Natural killer cell treated with Interleukin-12 subunit alpha and Interleukin-12 subunit beta and Interleukin-15 and Interleukin-18, amount 100 ng/mL, for 72 hours (primary cell): ENCODE measurements around the gene EFNA2. TPM values are rescaled to one million over a fixed set of nuclear protein-coding genes. Genes with fewer than 3 reads are reported as not detected.

Source experiments
- ATAC-seq, 2 donors: fragments of 150-1000 bp; cut with Tn5 transposase in 1 of 2; sonication (Bioruptor Pico), chemical (Tn5 transposase) in 1 of 2; 2 replicates each; pipeline ENCODE4 v1.10.0; 2021
- DNase-seq: peaks from one replicate; pipeline ENCODE4 v3.0.0; 2022; ENCODE audit warnings: low spot score
- H3K27ac Mint-ChIP-seq, 2 donors: 1 replicate in 1 of 2; 2 replicates in 1 of 2; pipeline ENCODE4 v1.8.0; 2022; ENCODE audit warnings: mixed read lengths in 2 of 2, mild to moderate bottlenecking in 1 of 2, moderate library complexity in 1 of 2
- H3K27me3 Mint-ChIP-seq, 2 donors: 1 replicate in 1 of 2; 2 replicates in 1 of 2; pipeline ENCODE4 v1.8.0; 2022; ENCODE audit warnings: mixed read lengths in 2 of 2
- H3K36me3 Mint-ChIP-seq: one replicate; pipeline ENCODE4 v1.8.0; 2022; ENCODE audit warnings: mixed read lengths
- H3K4me1 Mint-ChIP-seq, 2 donors: 1 replicate in 1 of 2; 2 replicates in 1 of 2; pipeline ENCODE4 v1.8.0; 2022; ENCODE audit warnings: low read depth in 2 of 2, mixed read lengths in 2 of 2, mild to moderate bottlenecking in 1 of 2
- H3K4me3 Mint-ChIP-seq: one replicate; pipeline ENCODE4 v1.8.0; 2022; ENCODE audit warnings: mixed read lengths
- H3K9me3 Mint-ChIP-seq: 2 replicates; pipeline ENCODE4 v1.8.0; 2022; ENCODE audit warnings: mixed read lengths
- total RNA-seq, 2 donors: library from RNA; stranded (reverse); gene quantifications; one replicate each; pipeline ENCODE4 v1.2.3, GENCODE V29; 2022

Gene EFNA2
- total RNA-seq, 2 donors from 2014 or later: not detected

GRCh38 chr19:1349211-1349610 lies 63.5 kb downstream of the EFNA2 start:
- Mint-ChIP-seq H3K4me3 (no peak overlapping the region), H3K27me3 (peaks cover 0 to 3% of the 10 kb centered on the region in 2 donors)
- no peak for DNase-seq

DNA sequence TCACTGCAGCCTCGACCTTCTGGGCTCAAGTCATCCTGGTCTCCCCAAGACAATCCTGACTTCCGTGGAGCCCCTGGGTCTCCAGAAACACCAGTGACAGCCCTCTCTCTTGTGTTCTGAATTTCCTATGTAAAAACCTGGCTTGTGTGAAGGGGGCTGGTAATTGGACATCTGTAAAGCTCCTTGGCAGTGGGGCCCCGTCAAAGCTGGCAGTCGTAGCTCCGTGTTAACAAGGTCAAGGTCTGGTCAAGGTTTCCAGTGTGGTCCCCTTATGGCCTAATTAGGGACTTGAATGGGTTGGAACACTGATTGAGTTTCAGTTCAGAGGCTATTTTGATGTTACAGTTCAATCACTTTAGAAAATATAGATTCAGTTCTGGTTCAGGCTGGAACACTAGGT lies 65.2 kb downstream of the EFNA2 start:
- no peaks in the 10 kb centered on the region for H3K9me3 Mint-ChIP-seq
- peaks cover 7 to 8% of the 10 kb centered on the region in 2 donors for H3K4me1 Mint-ChIP-seq
- H3K27me3 Mint-ChIP-seq: peaks cover 0 to 3% of the 10 kb centered on the region in 2 donors
- H3K4me3 Mint-ChIP-seq: no peak overlapping the region
- no peak for ATAC-seq
- H3K36me3 Mint-ChIP-seq: no peaks in the 10 kb centered on the region
- DNase-seq: no peak
- no peak overlapping the region for H3K27ac Mint-ChIP-seq

More at GRCh38 chr19:1349211-1349610, 63.5 kb downstream of the EFNA2 start:
- peaks cover 0 to 4% of the 10 kb centered on the region in 2 donors for H3K4me1 Mint-ChIP-seq
- ATAC-seq: no peak
- no peaks in the 10 kb centered on the region for H3K36me3 Mint-ChIP-seq
- no peaks in the 10 kb centered on the region for H3K9me3 Mint-ChIP-seq
- no peak overlapping the region for H3K27ac Mint-ChIP-seq

Other genes with a start within 250 kb of the EFNA2 start
- gene ABCA7, start 245.8 kb upstream of the EFNA2 start, total RNA-seq: 10 to 100 TPM; 53.7 to 69.9 TPM
- gene ARHGAP45, start 218.7 kb upstream of the EFNA2 start, total RNA-seq: 100 to 1,000 TPM; 320 to 338 TPM
- gene POLR2E, start 190.5 kb upstream of the EFNA2 start, total RNA-seq: 100 to 1,000 TPM; 168 to 241 TPM
- 100 to 1,000 TPM in 1 of 2 donors, 10 to 100 TPM in 1; 86.4 to 174 TPM for gene GPX4, start 181.9 kb upstream of the EFNA2 start, total RNA-seq
- 100 to 1,000 TPM; 204 to 205 TPM for gene SBNO2, start 111.6 kb upstream of the EFNA2 start, total RNA-seq
- gene STK11, start 80.1 kb upstream of the EFNA2 start, total RNA-seq: 10 to 100 TPM; 50.9 to 79.2 TPM
- gene CBARP, start 47.9 kb upstream of the EFNA2 start, total RNA-seq: under 1 TPM in 1 of 2 donors, not detected in 1; 0.28 TPM
- 100 to 1,000 TPM; 163 to 215 TPM for gene ATP5F1D, start 44.1 kb upstream of the EFNA2 start, total RNA-seq
- 10 to 100 TPM; 85.9 to 88.3 TPM for gene MIDN, start 37.3 kb upstream of the EFNA2 start, total RNA-seq
- 100 to 1,000 TPM; 226 to 251 TPM for gene CIRBP, start 16.5 kb upstream of the EFNA2 start, total RNA-seq
- gene FAM174C, start 10.3 kb upstream of the EFNA2 start, total RNA-seq: 10 to 100 TPM; 59.5 to 94.2 TPM
- gene NDUFS7, start 98.0 kb downstream of the EFNA2 start, total RNA-seq: 10 to 100 TPM; 89.1 to 89.5 TPM
- gene GAMT, start 115.7 kb downstream of the EFNA2 start, total RNA-seq: 10 to 100 TPM in 1 of 2 donors, 1 to 10 TPM in 1; 5.2 to 15.6 TPM
- gene DAZAP1, start 121.7 kb downstream of the EFNA2 start, total RNA-seq: 100 to 1,000 TPM; 233 to 282 TPM
- gene RPS15, start 152.5 kb downstream of the EFNA2 start, total RNA-seq: 1,000 to 10,000 TPM in 1 of 2 donors, 100 to 1,000 TPM in 1; 757 to 1,081 TPM
- under 1 TPM; 0.05 to 0.17 TPM for gene APC2, start 164.2 kb downstream of the EFNA2 start, total RNA-seq
- 10 to 100 TPM; 45.1 to 58.4 TPM for gene C19orf25, start 193.3 kb downstream of the EFNA2 start, total RNA-seq
- gene PCSK4, start 204.5 kb downstream of the EFNA2 start, total RNA-seq: 1 to 10 TPM; 1.2 to 2.3 TPM
- 1 to 10 TPM; 1.7 to 3.2 TPM for gene REEP6, start 205.3 kb downstream of the EFNA2 start, total RNA-seq
- 1 to 10 TPM; 1.2 to 1.8 TPM for gene ADAMTSL5, start 227.1 kb downstream of the EFNA2 start, total RNA-seq
- not detected for gene PLK5, start 238.2 kb downstream of the EFNA2 start, total RNA-seq